GM18907 (cell line): ENCODE data around the gene SYNDIG1.
A peak's percentile ranks its signal among the peaks of the same experiment; 100 is the strongest.

ENCODE experiments used
- ATAC-seq: cut with Tn5 transposase; IDR thresholded peaks from one replicate; pipeline ENCODE4 v1.9.1; 2021; ENCODE audit warnings: mild to moderate bottlenecking, moderate library complexity; ENCODE audit not compliant: unreplicated experiment

The SYNDIG1 gene

GRCh38 chr20:24627926-24628325, 158.5 kb downstream of the SYNDIG1 start:
- no peak for ATAC-seq

- ATAC-seq: no peak
Measured at GRCh38 chr20:24628985-24629384, 159.6 kb downstream of the SYNDIG1 start.

GRCh38 chr20:24629668-24630067, 160.2 kb downstream of the SYNDIG1 start:
- no peak for ATAC-seq

GRCh38 chr20:24630486-24631172, 161.2 kb downstream of the SYNDIG1 start:
- no peak for ATAC-seq

- ATAC-seq: no peak
Measured at GRCh38 chr20:24631173-24631505, 161.7 kb downstream of the SYNDIG1 start.

GRCh38 chr20:24632581-24632980, 163.2 kb downstream of the SYNDIG1 start:
- no peak for ATAC-seq

GRCh38 chr20:24633026-24633425, 163.6 kb downstream of the SYNDIG1 start:
- no peak for ATAC-seq

GRCh38 chr20:24633521-24633920, 164.1 kb downstream of the SYNDIG1 start:
- ATAC-seq: no peak

- ATAC-seq: no peak
Measured at GRCh38 chr20:24634855-24635254, 165.4 kb downstream of the SYNDIG1 start.

- ATAC-seq: no peak
Measured at GRCh38 chr20:24636626-24637025, 167.2 kb downstream of the SYNDIG1 start.

GRCh38 chr20:24637087-24637486, 167.7 kb downstream of the SYNDIG1 start:
- no peak for ATAC-seq

- no peak for ATAC-seq
Measured at GRCh38 chr20:24637941-24638340, 168.5 kb downstream of the SYNDIG1 start.

GRCh38 chr20:24638591-24639548, 169.4 kb downstream of the SYNDIG1 start:
- ATAC-seq: no peak

GRCh38 chr20:24640276-24640675, 170.8 kb downstream of the SYNDIG1 start:
- no peak for ATAC-seq

GRCh38 chr20:24640686-24641085, 171.3 kb downstream of the SYNDIG1 start:
- no peak for ATAC-seq

GRCh38 chr20:24643731-24644626, 174.6 kb downstream of the SYNDIG1 start:
- ATAC-seq: no peak

- peak; percentile 51 for ATAC-seq
Measured at GRCh38 chr20:24646321-24646720, 176.9 kb downstream of the SYNDIG1 start.

GRCh38 chr20:24647713-24648112, 178.3 kb downstream of the SYNDIG1 start:
- ATAC-seq: no peak

- ATAC-seq: peak; percentile 20
Measured at GRCh38 chr20:24648481-24648880, 179.1 kb downstream of the SYNDIG1 start.

GRCh38 chr20:24648919-24649318, 179.5 kb downstream of the SYNDIG1 start:
- ATAC-seq: peak; percentile 67
